NCI-H187 treated with DMSO at 0.1 percent for 48 hours (cell line): ENCODE results near the gene PEG3.

Experiments used
- DNase-seq: peaks from one replicate; lab custom pipeline; 2025; lab: John Stamatoyannopoulos, UW

The PEG3 gene

DNA sequence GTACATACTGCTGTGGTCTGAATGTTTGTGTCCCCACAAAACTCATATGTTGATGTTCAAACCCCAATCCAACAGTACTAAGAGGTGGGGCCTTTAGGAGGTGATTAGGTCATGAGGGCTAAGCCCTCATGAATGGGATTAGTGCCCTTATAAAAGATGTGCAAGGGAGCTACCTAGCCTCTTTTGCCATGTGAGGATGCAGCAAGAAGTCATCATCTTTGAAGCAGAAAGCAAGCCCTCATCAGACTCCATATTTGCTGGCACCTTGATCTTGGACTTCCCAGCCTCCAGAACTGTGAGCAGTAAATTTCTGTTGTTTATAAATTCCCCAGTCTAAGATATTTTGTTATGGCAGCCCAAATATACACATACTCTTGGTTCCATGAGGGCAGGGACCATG lies 33.9 kb downstream of the PEG3 start:
- no peak for DNase-seq
